ENCODE results near the gene RAB34.
"Not testable (repeated sequence)": the region's sequence is repeated elsewhere in the genome, so short reads cannot be mapped to it uniquely, and the experiment has no call there.

The RAB34 gene

GRCh38 chr17:28726627-28727491 is 9.2 kb upstream of the RAB34 start:
- DNase-seq = peak; percentile 100

GRCh38 chr17:28726226-28726626 is 8.6 kb upstream of the RAB34 start, which contains the start of gene TLCD1:
TLCD1 (minus strand) TSS chr17:28726233; CDS start chr17:28726097, 136 bp downstream.
- peak; percentile 82 to 85 for DNase-seq

- peak; percentile 91 to 92 for DNase-seq
Measured at GRCh38 chr17:28725660-28726225, 8.1 kb upstream of the RAB34 start.

- peak; percentile 78 to 86 for DNase-seq
Measured at GRCh38 chr17:28725166-28725659, 7.5 kb upstream of the RAB34 start.

- peak; percentile 63 to 76 for DNase-seq
Measured at GRCh38 chr17:28724500-28725165, 7.0 kb upstream of the RAB34 start.

- DNase-seq = peak in 1 of 2 experiments; percentile 45
Measured at GRCh38 chr17:28723836-28724499, 6.3 kb upstream of the RAB34 start.

GRCh38 chr17:28723159-28723835 is 5.6 kb upstream of the RAB34 start:
- DNase-seq = no peak

DNA sequence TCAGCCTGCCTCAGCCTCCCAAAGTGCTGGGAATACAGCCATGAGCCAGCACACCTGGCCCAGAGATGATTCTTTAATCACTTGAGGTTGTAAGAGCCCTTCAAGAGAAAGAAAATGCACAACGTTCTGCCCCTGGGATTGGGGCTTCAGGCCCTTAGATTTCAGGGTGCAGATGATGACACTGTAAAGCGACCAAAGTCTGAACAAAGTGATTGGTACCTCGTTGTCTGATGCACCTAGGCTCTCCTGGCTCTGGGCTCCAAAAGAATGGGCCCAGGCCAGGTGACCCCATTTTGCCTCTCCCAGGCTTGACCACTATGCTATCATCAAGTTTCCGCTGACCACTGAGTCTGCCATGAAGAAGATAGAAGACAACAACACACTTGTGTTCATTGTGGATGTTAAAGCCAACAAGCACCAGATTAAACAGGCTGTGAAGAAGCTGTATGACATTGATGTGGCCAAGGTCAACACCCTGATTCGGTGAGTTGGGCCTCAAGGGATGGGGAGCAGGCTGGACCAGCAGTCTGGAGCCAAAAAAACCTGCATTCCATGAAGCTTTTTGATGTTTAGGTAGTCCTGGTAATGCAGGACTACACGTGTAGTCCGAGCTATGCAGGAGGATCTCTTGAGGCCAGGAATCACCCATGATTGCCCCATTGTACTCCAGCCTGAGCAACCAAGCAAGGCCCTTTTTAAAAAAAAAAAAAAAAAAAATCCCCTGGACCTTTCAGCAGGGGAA is 4.9 kb upstream of the RAB34 start:
- DNase-seq = no peak

GRCh38 chr17:28720997-28721329 is 3.3 kb upstream of the RAB34 start:
- not testable (repeated sequence) for DNase-seq

GRCh38 chr17:28720247-28720996 is 2.8 kb upstream of the RAB34 start:
- DNase-seq = peak in 1 of 2 experiments; percentile 38

DNA sequence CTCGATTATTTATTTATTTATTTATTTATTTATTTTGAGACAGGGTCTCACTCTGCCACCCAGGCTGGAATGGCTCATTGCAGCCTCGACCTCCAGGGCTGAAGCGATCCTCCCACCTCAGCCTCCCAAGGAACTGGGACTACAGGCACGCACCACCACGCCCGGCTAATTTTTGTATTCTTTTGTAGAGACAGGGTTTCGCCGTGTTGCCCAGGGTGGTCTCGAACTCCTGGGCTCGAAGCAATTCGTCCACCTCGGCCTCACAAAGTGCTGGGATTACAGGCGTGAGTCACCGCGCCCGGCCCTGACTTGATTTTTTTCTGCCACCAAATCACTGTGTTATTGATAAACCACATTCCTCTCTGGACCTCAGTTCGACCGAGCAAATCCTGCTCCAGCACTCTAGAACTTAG is 1.4 kb upstream of the RAB34 start:
- no peak for DNase-seq

DNA sequence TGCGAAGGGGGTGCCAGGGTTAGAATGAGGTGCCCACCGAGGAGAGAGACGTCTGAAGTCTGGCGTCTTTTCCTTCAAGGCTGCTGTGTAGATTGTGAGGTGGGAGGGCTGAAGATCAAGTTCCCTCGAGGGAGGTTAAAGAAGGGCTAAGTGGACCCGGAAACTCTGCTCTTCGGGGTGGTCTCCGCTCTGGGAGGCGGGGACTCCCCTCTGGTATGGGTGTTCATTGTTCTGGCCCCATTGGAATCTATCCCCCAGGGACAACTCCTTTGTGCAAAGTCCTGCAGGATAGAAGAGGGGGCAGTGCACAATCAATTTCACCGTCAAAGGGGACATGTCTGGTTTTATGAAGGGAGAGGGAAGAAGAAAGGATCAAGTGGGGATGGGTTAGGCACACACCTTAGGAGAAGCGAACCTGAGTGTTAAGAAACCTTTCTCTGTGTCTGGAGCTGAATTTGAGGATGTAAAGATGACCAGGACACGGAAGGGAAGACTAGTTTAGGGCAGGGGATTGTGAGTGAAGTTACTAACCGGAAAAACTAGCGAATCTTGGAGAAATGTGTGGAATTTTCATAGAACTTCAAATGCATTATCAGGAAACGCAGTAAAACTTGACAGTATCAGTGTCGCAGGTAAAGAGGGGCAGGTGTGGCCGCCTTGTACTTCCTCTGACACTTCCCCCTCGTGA is 809 bp upstream of the RAB34 start:
- DNase-seq = peak in 1 of 2 experiments; percentile 80

DNA sequence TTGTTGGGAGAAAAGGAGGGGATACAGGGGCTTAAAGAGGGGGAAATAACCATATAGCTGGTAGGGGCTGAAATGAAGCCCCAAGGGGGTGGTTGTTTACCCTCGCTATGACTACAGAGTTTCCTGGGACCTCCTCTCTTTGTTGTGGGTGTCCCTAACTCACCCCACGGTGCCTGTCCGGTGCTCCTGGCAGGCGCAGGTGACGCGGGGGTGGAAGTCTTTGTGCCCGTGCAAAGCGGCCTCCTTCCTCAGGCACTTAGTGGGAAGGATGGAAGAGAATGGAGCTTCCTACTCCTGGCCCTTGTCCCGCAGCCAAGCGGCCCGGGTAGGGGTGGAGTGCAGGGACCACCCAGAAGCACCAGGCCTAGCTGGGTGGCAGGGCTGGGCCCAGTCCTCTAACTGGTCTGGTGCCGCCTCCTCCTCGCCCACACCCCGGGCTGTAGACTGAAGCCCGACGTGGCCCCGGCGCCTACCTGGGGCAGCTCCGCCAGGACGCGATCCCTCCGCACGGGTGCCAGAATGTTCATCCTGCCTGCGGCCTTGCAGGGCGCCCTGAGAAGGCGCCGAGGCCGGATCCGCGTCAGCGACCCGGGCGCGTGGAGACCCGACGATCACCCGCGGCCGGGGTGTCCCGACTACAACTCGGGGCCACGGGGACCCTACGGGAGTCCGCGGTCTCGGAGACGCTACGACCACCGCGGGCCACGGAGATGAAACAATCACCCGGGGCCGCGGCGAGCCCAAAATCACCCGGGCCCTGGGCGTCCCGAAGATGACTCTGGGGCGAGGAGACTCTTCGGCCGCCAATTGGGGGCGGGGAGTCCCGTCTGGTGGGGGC is 709 bp downstream of the RAB34 start:
- DNase-seq = no peak

DNA sequence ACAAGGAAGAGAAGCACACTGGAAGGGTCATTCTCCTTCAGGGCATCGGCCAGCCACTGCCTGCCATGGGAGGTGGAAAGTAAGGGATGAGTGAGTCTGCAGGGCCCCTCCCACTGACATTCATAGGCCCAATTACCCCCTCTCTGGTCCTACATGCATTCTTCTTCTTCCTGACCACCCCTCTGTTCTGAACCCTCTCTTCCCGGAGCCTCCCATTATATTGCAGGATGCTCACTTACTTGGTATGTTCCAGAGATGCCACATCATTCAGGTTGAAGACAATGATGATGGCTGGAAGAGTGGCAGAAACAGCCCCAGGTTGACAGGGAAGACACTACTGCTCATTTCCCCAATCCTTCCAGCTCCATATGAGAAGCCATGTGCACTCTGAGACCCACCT is 2.5 kb downstream of the RAB34 start:
- DNase-seq = no peak

DNA sequence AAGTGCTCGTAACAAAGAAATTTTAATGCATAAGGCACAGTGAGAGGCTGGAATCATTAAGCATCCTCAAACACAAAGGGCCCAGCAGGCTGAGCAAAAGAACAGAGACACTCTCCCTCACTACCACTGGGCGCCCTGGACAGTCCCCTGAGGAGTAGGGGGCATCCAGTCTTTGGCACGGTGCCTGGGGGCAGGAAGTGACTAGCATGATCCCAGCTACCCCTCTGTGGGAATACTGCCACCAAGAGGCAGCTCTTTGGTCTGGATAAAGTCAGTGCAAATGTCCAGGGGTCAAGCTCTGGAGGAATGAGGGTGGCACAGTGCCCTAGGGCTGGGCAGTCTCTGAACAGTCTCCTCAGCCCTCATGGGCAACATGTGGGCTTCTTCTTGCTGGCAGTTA is 3.4 kb downstream of the RAB34 start:
- DNase-seq = no peak

DNA sequence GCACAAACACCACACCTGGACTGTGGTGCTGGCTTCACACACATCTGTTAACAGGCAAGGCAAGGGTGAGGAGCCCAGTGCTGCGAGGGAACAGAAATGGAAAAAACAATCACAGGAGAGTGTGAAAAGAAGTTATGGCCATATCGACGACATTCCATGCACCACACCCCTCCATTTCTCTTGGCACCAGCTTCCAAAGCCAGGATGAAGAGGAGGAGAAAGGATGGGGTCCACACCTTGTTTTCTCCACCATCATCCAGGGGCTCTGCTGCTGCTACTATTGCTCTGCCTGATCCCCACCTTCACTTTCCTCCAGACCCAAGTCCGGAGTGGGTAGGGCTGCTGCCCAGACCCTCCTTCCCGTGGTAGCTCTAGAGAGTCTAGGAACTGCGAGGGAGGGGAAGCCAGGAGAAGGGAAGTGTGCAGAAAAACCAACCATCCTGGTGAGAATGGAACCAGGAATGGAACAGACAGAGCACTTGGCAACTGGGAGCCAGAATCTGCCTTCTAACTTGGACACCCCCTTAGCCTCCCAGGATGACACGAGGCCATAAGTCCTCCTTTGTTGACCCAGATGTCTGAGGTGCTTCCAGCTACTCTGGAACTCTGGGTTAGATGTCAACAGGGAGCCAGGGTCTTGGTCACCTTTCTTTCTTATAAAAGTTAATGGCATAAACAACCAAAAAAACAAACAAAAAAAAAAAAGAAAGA is 4.8 kb downstream of the RAB34 start:
- DNase-seq = no peak

- no peak for DNase-seq
Measured at GRCh38 chr17:28712032-28712704, 5.5 kb downstream of the RAB34 start.

GRCh38 chr17:28711723-28712031 is 6.0 kb downstream of the RAB34 start, which contains the start of gene PROCA1:
PROCA1 (minus strand) TSS chr17:28711888; CDS start chr17:28711660, 228 bp downstream.
- DNase-seq = no peak
